HepG2 (cell line): Measurements from ENCODE around the gene HNRNPC. TPM values are rescaled to one million over a fixed set of nuclear protein-coding genes. Genes with fewer than 3 reads are reported as not detected.
A peak's percentile ranks its signal among the peaks of the same experiment; 100 is the strongest.

ENCODE experiments used
- BCL3 ChIP-seq: sonication (generic); formaldehyde crosslinking; IDR thresholded peaks from 2 replicates; pipeline ENCODE4 v1.5.1; 2020; ENCODE audit warnings: mild to moderate bottlenecking, missing genetic modification reagents, moderate library complexity
- DZIP1 ChIP-seq: sonication (generic); formaldehyde crosslinking; IDR thresholded peaks from 2 replicates; pipeline ENCODE4 v1.5.0; 2020; ENCODE audit warnings: mild to moderate bottlenecking, missing genetic modification reagents
- ELF1 ChIP-seq: sonication (generic); formaldehyde crosslinking; IDR thresholded peaks from 2 replicates; pipeline ENCODE4 v1.4.0; 2020; ENCODE audit warnings: missing genetic modification reagents
- HBP1 ChIP-seq: IDR thresholded peaks from 2 replicates; pipeline ENCODE4 v1.6.1; 2016; ENCODE audit warnings: low read depth, control low read depth
- NCOA1 ChIP-seq: sonication (generic); formaldehyde crosslinking; IDR thresholded peaks from 2 replicates; pipeline ENCODE4 v1.9.0; 2021; ENCODE audit warnings: missing genetic modification reagents
- PRPF4 ChIP-seq: fragments of 200-400 bp; formaldehyde crosslinking; IDR thresholded peaks from 2 replicates; pipeline ENCODE4 v1.6.1; 2016; ENCODE audit warnings: low read length, low read depth; ENCODE audit not compliant: poor library complexity, severe bottlenecking
- SSRP1 ChIP-seq: IDR thresholded peaks from 2 replicates; pipeline ENCODE4 v1.6.1; 2016; ENCODE audit warnings: control low read depth
- TSC22D2 ChIP-seq: sonication (generic); formaldehyde crosslinking; IDR thresholded peaks from 2 replicates; pipeline ENCODE4 v1.5.1; 2020; ENCODE audit warnings: missing genetic modification reagents, mild to moderate bottlenecking, borderline replicate concordance
- ZNF501 ChIP-seq: sonication (generic); formaldehyde crosslinking; IDR thresholded peaks from 2 replicates; pipeline ENCODE4 v1.5.1; 2020; ENCODE audit warnings: mild to moderate bottlenecking, moderate library complexity, missing genetic modification reagents
- ZNF576 ChIP-seq: sonication (generic); formaldehyde crosslinking; IDR thresholded peaks from 2 replicates; pipeline ENCODE4 v1.4.0; 2020; ENCODE audit warnings: mild to moderate bottlenecking, missing genetic modification reagents
- ZNF646 ChIP-seq: sonication (generic); formaldehyde crosslinking; IDR thresholded peaks from 2 replicates; pipeline ENCODE4 v1.9.0; 2021; ENCODE audit warnings: mild to moderate bottlenecking, missing genetic modification reagents
- ZNF687 ChIP-seq: sonication (generic); formaldehyde crosslinking; IDR thresholded peaks from 2 replicates; pipeline ENCODE4 v1.5.1; 2020; ENCODE audit warnings: mild to moderate bottlenecking, missing genetic modification reagents, moderate library complexity
- ZNF878 ChIP-seq: sonication (generic); formaldehyde crosslinking; IDR thresholded peaks from 2 replicates; pipeline ENCODE4 v1.8.1; 2023; ENCODE audit warnings: mild to moderate bottlenecking, missing genetic modification reagents, moderate library complexity
- polyA plus RNA-seq, 8 experiments: library from polyadenylated mRNA; depleted of rRNA in 3 of 8; stranded (reverse) in 7 of 8; unstranded in 1 of 8; fragments of >200 nt; fragmentation: Illumina TruSeq in 4 of 8; extraction: Trizol in 4 of 8; gene quantifications; 2 replicates each; pipeline versions ENCODE4 v1.2.1 to v1.2.3, GENCODE V29; 2011 to 2016; ENCODE audit warnings: low read depth in 4 of 8, missing spikeins in 1 of 8, mixed read lengths in 1 of 8; ENCODE audit not compliant: insufficient read depth in 1 of 8
- total RNA-seq, 5 experiments: library from RNA; depleted of rRNA; stranded (reverse); fragments of >200 nt; fragmentation: Illumina TruSeq; extraction: Trizol; gene quantifications; 2 replicates each; pipeline ENCODE4 v1.2.3, GENCODE V29; 2016; ENCODE audit warnings: low read depth in 1 of 5

HNRNPC gene
- total and polyA plus RNA-seq, 2 of the 13 experiments (the other 11 are each of a cell fraction or from before 2014, with no cell fraction given), result 628 to 1,099 TPM

GRCh38 chr14:21298358-21298757 lies 29.1 kb upstream of the HNRNPC start (continued):
- TF ChIP-seq ZNF501 (CRISPR knock-in tag) (peak; percentile 40; the same call in 1 of the 2 replicates), HBP1 (CRISPR knock-in tag) (no peak), NCOA1 (no peak), DZIP1 (CRISPR knock-in tag) (no peak), ZNF878 (CRISPR knock-in tag) (no peak), ZNF576 (CRISPR knock-in tag) (no peak), SSRP1 (CRISPR knock-in tag) (no peak), ELF1 (CRISPR knock-in tag) (no peak), TSC22D2 (0 out of 2 replicates have a peak, but pooled peaks have one; percentile 67), BCL3 (CRISPR knock-in tag) (no peak), ZNF646 (CRISPR knock-in tag) (no peak), ZNF687 (CRISPR knock-in tag) (no peak), PRPF4 (no peak)
